Activated CD8-positive, alpha-beta memory T cell treated with anti-CD3 and anti-CD28 coated beads, Interleukin-2, amount 50 U/mL, for 48 hours (primary cell): Measurements from ENCODE around the gene MPDZ.

Experiments used
- DNase-seq: peaks from one replicate; pipeline ENCODE4 v3.0.0-alpha.2; 2020

MPDZ gene

GRCh38 chr9:13174906-13175639, 104.4 kb downstream of the MPDZ start:
- no peak for DNase-seq

GRCh38 chr9:13173553-13173952, 105.9 kb downstream of the MPDZ start:
- DNase-seq = no peak

- no peak for DNase-seq
Measured at GRCh38 chr9:13171261-13171660, 108.2 kb downstream of the MPDZ start.

GRCh38 chr9:13166996-13167395, 112.5 kb downstream of the MPDZ start:
- no peak for DNase-seq

- no peak for DNase-seq
Measured at GRCh38 chr9:13165956-13166355, 113.5 kb downstream of the MPDZ start.

GRCh38 chr9:13165236-13165945, 114.1 kb downstream of the MPDZ start:
- DNase-seq = no peak

- DNase-seq = no peak
Measured at GRCh38 chr9:13163946-13164345, 115.5 kb downstream of the MPDZ start.

GRCh38 chr9:13163287-13163686, 116.2 kb downstream of the MPDZ start:
- no peak for DNase-seq

- DNase-seq = no peak
Measured at GRCh38 chr9:13160051-13160450, 119.4 kb downstream of the MPDZ start.

GRCh38 chr9:13158986-13159385, 120.5 kb downstream of the MPDZ start:
- no peak for DNase-seq

- no peak for DNase-seq
Measured at GRCh38 chr9:13151489-13151888, 128.0 kb downstream of the MPDZ start.

GRCh38 chr9:13149454-13149853, 130.0 kb downstream of the MPDZ start:
- DNase-seq = no peak

GRCh38 chr9:13146840-13147239, 132.7 kb downstream of the MPDZ start:
- DNase-seq = no peak

GRCh38 chr9:13145340-13145739, 134.2 kb downstream of the MPDZ start:
- DNase-seq = no peak

- no peak for DNase-seq
Measured at GRCh38 chr9:13144166-13144775, 135.2 kb downstream of the MPDZ start.

- DNase-seq = no peak
Measured at GRCh38 chr9:13143281-13143680, 136.2 kb downstream of the MPDZ start.

GRCh38 chr9:13142776-13143175, 136.7 kb downstream of the MPDZ start:
- DNase-seq = no peak

GRCh38 chr9:13141629-13142028, 137.9 kb downstream of the MPDZ start:
- no peak for DNase-seq

- no peak for DNase-seq
Measured at GRCh38 chr9:13140843-13141592, 138.5 kb downstream of the MPDZ start.

GRCh38 chr9:13139641-13140171, 139.8 kb downstream of the MPDZ start:
- DNase-seq = no peak

GRCh38 chr9:13137426-13137825, 142.1 kb downstream of the MPDZ start:
- no peak for DNase-seq

GRCh38 chr9:13131991-13132390, 147.5 kb downstream of the MPDZ start:
- DNase-seq = no peak

GRCh38 chr9:13131416-13131815, 148.1 kb downstream of the MPDZ start:
- no peak for DNase-seq
